Measurements from ENCODE around the gene FBXW5. TPM values are rescaled to one million over a fixed set of nuclear protein-coding genes. Genes with fewer than 3 reads are reported as not detected.

Gene FBXW5
- total RNA-seq, 1 experiment from 2014 or later = 62.2 TPM

DNA sequence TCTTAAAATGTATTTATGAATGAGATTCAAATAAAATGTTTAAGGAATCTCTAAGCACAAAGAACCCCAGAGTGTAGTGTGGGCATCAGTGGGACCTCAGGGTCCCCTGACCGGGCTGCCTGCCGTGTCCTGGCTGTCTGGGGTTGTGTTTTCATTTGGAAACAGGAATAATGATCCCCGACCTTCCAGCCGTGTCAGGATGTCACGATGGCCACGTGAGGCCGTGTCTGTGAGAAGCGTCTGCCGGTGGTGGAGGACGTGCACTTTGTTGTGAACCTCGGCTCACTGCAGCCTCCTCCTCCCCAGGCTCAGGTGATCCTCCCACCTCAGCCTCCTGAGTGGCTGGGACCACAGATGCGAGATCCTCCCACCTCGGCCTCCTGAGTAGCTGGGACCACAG is 53.9 kb downstream of the FBXW5 start:
- no peak overlapping the region for H2AK5ac ChIP-seq (ENCODE audit: insufficient read length, low read length)
- no peak overlapping the region for H3K23ac ChIP-seq (ENCODE audit: insufficient read length, low read depth, low read length)
- H3K4ac ChIP-seq (ENCODE audit: low read depth, low read length) = no peak overlapping the region
- H2BK15ac ChIP-seq (ENCODE audit: low read depth, low read length) = no peak overlapping the region
- no peaks in the 10 kb centered on the region for H3K27me3 ChIP-seq (ENCODE audit: insufficient read depth, low read length)
- H4K5ac ChIP-seq (ENCODE audit: insufficient read length, low read depth, low read length) = no peak overlapping the region
- H3K9me3 ChIP-seq (ENCODE audit: control insufficient read depth, low read depth, low read length) = no peaks in the 10 kb centered on the region
- no peak overlapping the region for H2BK120ac ChIP-seq (ENCODE audit: low read depth, low read length, poor library complexity, severe bottlenecking)
- H3K4me2 ChIP-seq (ENCODE audit: insufficient read depth, insufficient read length, low read length) = no peak overlapping the region
- H4K20me1 ChIP-seq (ENCODE audit: control insufficient read depth, insufficient read depth, insufficient read length) = no peaks in the 10 kb centered on the region
- WGBS (ENCODE audit: extremely low coverage, insufficient read length, low lambda C conversion rate) = no CpG with 5 or more reads among the region's 13 CpGs
- H2AFZ ChIP-seq (ENCODE audit: low read length) = no peak overlapping the region
- H3K9ac ChIP-seq (ENCODE audit: extremely low read depth, insufficient read length, low read length) = no peak overlapping the region
- no peak overlapping the region for H3K56ac ChIP-seq (ENCODE audit: insufficient read length, low read depth, low read length)
- H2BK12ac ChIP-seq (ENCODE audit: insufficient read length, low read depth, low read length) = no peak overlapping the region
- H3K27me3 Mint-ChIP-seq (ENCODE audit: low read depth) = no peaks in the 10 kb centered on the region
- DNase-seq = no peak
- no peak overlapping the region for H4K91ac ChIP-seq (ENCODE audit: insufficient read length, low read depth, low read length)
- H3K36me3 Mint-ChIP-seq (ENCODE audit: insufficient read depth in 1 of 3, low read depth in 3 of 3) = peaks cover 12 to 37% (median 35%) of the 10 kb centered on the region in 3 experiments; a peak in 6 of 7 replicates
- H3K9me3 Mint-ChIP-seq = no peaks in the 10 kb centered on the region
- H3K4me1 Mint-ChIP-seq = peaks cover 10 to 14% of the 10 kb centered on the region in 2 experiments
- peaks cover 10% of the 10 kb centered on the region; the same call in 1 of the 2 replicates for H3K79me2 ChIP-seq (ENCODE audit: insufficient read depth, low read length)
- no peak overlapping the region for H3T11ph ChIP-seq (ENCODE audit: low read length)
- no peak overlapping the region for H2BK5ac ChIP-seq (ENCODE audit: insufficient read length, low read length)
- H2BK20ac ChIP-seq (ENCODE audit: low read depth, low read length, poor library complexity, severe bottlenecking) = no peak overlapping the region
- H3K14ac ChIP-seq (ENCODE audit: insufficient read depth, low read length) = no peak overlapping the region
- no peak overlapping the region for H3K4me3 Mint-ChIP-seq
- TF ChIP-seq, protein P1, sequence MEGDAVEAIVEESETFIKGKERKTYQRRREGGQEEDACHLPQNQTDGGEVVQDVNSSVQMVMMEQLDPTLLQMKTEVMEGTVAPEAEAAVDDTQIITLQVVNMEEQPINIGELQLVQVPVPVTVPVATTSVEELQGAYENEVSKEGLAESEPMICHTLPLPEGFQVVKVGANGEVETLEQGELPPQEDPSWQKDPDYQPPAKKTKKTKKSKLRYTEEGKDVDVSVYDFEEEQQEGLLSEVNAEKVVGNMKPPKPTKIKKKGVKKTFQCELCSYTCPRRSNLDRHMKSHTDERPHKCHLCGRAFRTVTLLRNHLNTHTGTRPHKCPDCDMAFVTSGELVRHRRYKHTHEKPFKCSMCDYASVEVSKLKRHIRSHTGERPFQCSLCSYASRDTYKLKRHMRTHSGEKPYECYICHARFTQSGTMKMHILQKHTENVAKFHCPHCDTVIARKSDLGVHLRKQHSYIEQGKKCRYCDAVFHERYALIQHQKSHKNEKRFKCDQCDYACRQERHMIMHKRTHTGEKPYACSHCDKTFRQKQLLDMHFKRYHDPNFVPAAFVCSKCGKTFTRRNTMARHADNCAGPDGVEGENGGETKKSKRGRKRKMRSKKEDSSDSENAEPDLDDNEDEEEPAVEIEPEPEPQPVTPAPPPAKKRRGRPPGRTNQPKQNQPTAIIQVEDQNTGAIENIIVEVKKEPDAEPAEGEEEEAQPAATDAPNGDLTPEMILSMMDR (conservative IDR thresholded peaks at IDR 0.05) = no peak
- peaks cover 3% of the 10 kb centered on the region for H3K23me2 ChIP-seq (ENCODE audit: insufficient read length, low read depth, low read length, poor library complexity, severe bottlenecking)
- peaks cover 17% of the 10 kb centered on the region for H3K79me1 ChIP-seq (ENCODE audit: insufficient read depth, low read depth, low read length, poor library complexity, severe bottlenecking)
- no peak overlapping the region for H3K27ac ChIP-seq (ENCODE audit: insufficient read length, low read depth, low read length)
- no peaks in the 10 kb centered on the region; the same call in 1 of the 2 replicates for H3K4me1 ChIP-seq (ENCODE audit: insufficient read depth, low read length)
- H3K18ac ChIP-seq (ENCODE audit: insufficient read length, low read depth, low read length) = no peak overlapping the region
- H3K27ac Mint-ChIP-seq = no peak overlapping the region
- no peak overlapping the region for H4K8ac ChIP-seq (replicated peaks; ENCODE audit: insufficient read length, low read depth, low read length)

Other genes with a start within 250 kb of the FBXW5 start
- gene DIPK1B, start 232.2 kb downstream of the FBXW5 start, total RNA-seq (2021) = 38.2 and 40.3 TPM in 2 replicates
- gene LCN10, start 201.8 kb downstream of the FBXW5 start, total RNA-seq (2021) = 0.75 and 1.5 TPM in 2 replicates
- not detected in 2 replicates for gene LCN6, start 196.2 kb downstream of the FBXW5 start, total RNA-seq (2021)
- gene LCN8, start 186.5 kb downstream of the FBXW5 start, total RNA-seq (2021) = not detected in 2 replicates
- 0.61 TPM in 1 of 2 replicates, not detected in the other for gene LCN15, start 180.2 kb downstream of the FBXW5 start, total RNA-seq (2021)
- gene TMEM141, start 153.4 kb downstream of the FBXW5 start, total RNA-seq (2021) = 55.2 and 58.9 TPM in 2 replicates
- 0.59 and 1.1 TPM in 2 replicates for gene CCDC183, start 148.4 kb downstream of the FBXW5 start, total RNA-seq (2021)
- gene RABL6, start 136.8 kb downstream of the FBXW5 start, total RNA-seq (2021) = 108 and 114 TPM in 2 replicates
- gene AJM1, start 102.3 kb downstream of the FBXW5 start, total RNA-seq (2021) = 1.8 and 2.3 TPM in 2 replicates
- gene PHPT1, start 95.3 kb downstream of the FBXW5 start, total RNA-seq (2021) = 161 and 175 TPM in 2 replicates
- gene MAMDC4, start 92.4 kb downstream of the FBXW5 start, total RNA-seq (2021) = 6.9 and 9.2 TPM in 2 replicates
- 318 and 328 TPM in 2 replicates for gene EDF1, start 78.4 kb downstream of the FBXW5 start, total RNA-seq (2021)
- 48.8 and 49.2 TPM in 2 replicates for gene TRAF2, start 58.2 kb downstream of the FBXW5 start, total RNA-seq (2021)
- 0.96 and 1.3 TPM in 2 replicates for gene C8G, start 505 bp upstream of the FBXW5 start, total RNA-seq (2021)
- gene LCN12, start 7.5 kb upstream of the FBXW5 start, total RNA-seq (2021) = 2.1 and 4.5 TPM in 2 replicates
- gene PTGDS, start 32.8 kb upstream of the FBXW5 start, total RNA-seq (2021) = 3.6 and 4.8 TPM in 2 replicates
- 0.18 and 0.20 TPM in 2 replicates for gene LCNL1, start 38.3 kb upstream of the FBXW5 start, total RNA-seq (2021)
- gene PAXX, start 47.7 kb upstream of the FBXW5 start, total RNA-seq (2021) = 46.8 and 51.2 TPM in 2 replicates
- gene CLIC3, start 51.8 kb upstream of the FBXW5 start, total RNA-seq (2021) = 0.29 and 0.31 TPM in 2 replicates
- gene ABCA2, start 83.5 kb upstream of the FBXW5 start, total RNA-seq (2021) = 15.2 and 22.4 TPM in 2 replicates
- gene FUT7, start 87.3 kb upstream of the FBXW5 start, total RNA-seq (2021) = not detected in 2 replicates
- gene NPDC1, start 101.4 kb upstream of the FBXW5 start, total RNA-seq (2021) = 51.8 and 57.6 TPM in 2 replicates
- 4.0 and 5.1 TPM in 2 replicates for gene ENTPD2, start 109.3 kb upstream of the FBXW5 start, total RNA-seq (2021)
- gene SAPCD2, start 125.8 kb upstream of the FBXW5 start, total RNA-seq (2021) = 29.8 and 30.0 TPM in 2 replicates
- 5.6 and 6.6 TPM in 2 replicates for gene UAP1L1, start 132.8 kb upstream of the FBXW5 start, total RNA-seq (2021)
- 32.7 and 34.9 TPM in 2 replicates for gene MAN1B1, start 142.2 kb upstream of the FBXW5 start, total RNA-seq (2021)
- 27.3 and 29.4 TPM in 2 replicates for gene DPP7, start 170.0 kb upstream of the FBXW5 start, total RNA-seq (2021)
- 2.0 and 2.9 TPM in 2 replicates for gene GRIN1, start 194.4 kb upstream of the FBXW5 start, total RNA-seq (2021)
- gene LRRC26, start 225.3 kb upstream of the FBXW5 start, total RNA-seq (2021) = 0.55 and 0.96 TPM in 2 replicates
- gene TMEM210, start 227.3 kb upstream of the FBXW5 start, total RNA-seq (2021) = not detected in 2 replicates
- gene ANAPC2, start 243.8 kb upstream of the FBXW5 start, total RNA-seq (2021) = 54.8 and 54.9 TPM in 2 replicates
- gene SSNA1, start 243.9 kb upstream of the FBXW5 start, total RNA-seq (2021) = 69.2 and 69.4 TPM in 2 replicates